Endothelial cell of umbilical vein (primary cell): ENCODE measurements around the gene B4GALT7. TPM values are rescaled to one million over a fixed set of nuclear protein-coding genes. Genes with fewer than 3 reads are reported as not detected.

ENCODE experiments used
- BruUV-seq: library from RNA; stranded (reverse); fragments of 400-500 nt; replicated peaks from 2 replicates; lab custom pipeline; 2021; lab: Mats Ljungman, UMichigan
- CTCF ChIA-PET: fragments of 300-600, 350-600 bp; sonication (Branson Sonifier 250); formaldehyde crosslinking; loops from one replicate; lab custom pipeline; 2021; ENCODE audit warnings: antibody characterized with exemption, inconsistent platforms; lab: Charles Lee
- POLR2A ChIA-PET: fragments of 300-600, 350-600 bp; sonication (Branson Sonifier 250); formaldehyde crosslinking; loops from one replicate; lab custom pipeline; 2021; ENCODE audit warnings: antibody characterized with exemption, inconsistent platforms; lab: Charles Lee
- DNase-seq: peaks from one replicate; pipeline ENCODE4 v3.0.0-alpha.2; 2011; ENCODE audit warnings: low read depth, low spot score
- FAIRE-seq: peaks from 2 replicates; lab custom pipeline; 2011; peaks lifted over from hg19 to GRCh38; lab: Jason Lieb, UNC
- H2AFZ ChIP-seq: 2 replicates; pipeline ENCODE4 v1.6.0; 2012; ENCODE audit warnings: low read depth, low read length, control low read depth, inconsistent platforms
- H3K27ac ChIP-seq: 2 replicates; pipeline ENCODE4 v1.5.1; 2011; ENCODE audit warnings: low read depth, mild to moderate bottlenecking, control low read depth, low read length, moderate library complexity; ENCODE audit not compliant: insufficient read depth
- H3K27me3 ChIP-seq, 2 experiments: 2 replicates each; pipeline versions ENCODE4 v1.6.0 to v1.6.1; 2011; ENCODE audit warnings: low read length in 2 of 2, mixed read lengths in 1 of 2; ENCODE audit not compliant: control insufficient read depth in 2 of 2, insufficient read depth in 2 of 2
- H3K36me3 ChIP-seq, 2 experiments: 2 replicates in 1 of 2; 3 replicates in 1 of 2; pipeline ENCODE4 v1.5.1; 2011; ENCODE audit warnings: low read length in 2 of 2, mild to moderate bottlenecking in 1 of 2, moderate library complexity in 1 of 2; ENCODE audit not compliant: control insufficient read depth in 2 of 2, insufficient read depth in 2 of 2; ENCODE audit errors: extremely low read depth in 1 of 2
- H3K4me1 ChIP-seq: 3 replicates; pipeline ENCODE4 v1.5.1; 2011; ENCODE audit warnings: mild to moderate bottlenecking, low read length; ENCODE audit not compliant: control insufficient read depth, insufficient read depth; ENCODE audit errors: extremely low read depth
- H3K4me2 ChIP-seq: 2 replicates; pipeline ENCODE4 v1.6.1; 2011; ENCODE audit warnings: low read length, control low read depth, mixed read lengths; ENCODE audit not compliant: insufficient read depth
- H3K4me3 ChIP-seq, 3 experiments: fragments of 200-600 bp in 1 of 3; sonication (generic), shearing (Covaris generic) in 1 of 3; replicated peaks in 1 of 3; 2 replicates each; pipeline ENCODE4 v1.5.1; 2011 to 2016; ENCODE audit warnings: control low read depth in 3 of 3, low read length in 3 of 3, mild to moderate bottlenecking in 2 of 3, inconsistent platforms in 1 of 3, low read depth in 1 of 3, moderate library complexity in 1 of 3; ENCODE audit not compliant: insufficient read depth in 1 of 3
- H3K79me2 ChIP-seq: 2 replicates; pipeline ENCODE4 v1.6.0; 2012; ENCODE audit warnings: low read length, inconsistent platforms; ENCODE audit not compliant: control insufficient read depth, insufficient read depth
- H3K9ac ChIP-seq: replicated peaks from 2 replicates; pipeline ENCODE3; 2011; ENCODE audit warnings: low read length, control low read depth; ENCODE audit not compliant: insufficient read depth; ENCODE audit errors: extremely low read depth
- H3K9me1 ChIP-seq: replicated peaks from 3 replicates; pipeline ENCODE4 v1.6.0; 2011; ENCODE audit warnings: mild to moderate bottlenecking, low read length; ENCODE audit not compliant: control insufficient read depth, insufficient read depth; ENCODE audit errors: extremely low read depth
- H3K9me3 ChIP-seq: replicated peaks from 2 replicates; pipeline ENCODE4 v1.5.1; 2012; ENCODE audit warnings: low read length, inconsistent platforms; ENCODE audit not compliant: control insufficient read depth, insufficient read depth
- H4K20me1 ChIP-seq: replicated peaks from 2 replicates; pipeline ENCODE3; 2011; ENCODE audit warnings: mild to moderate bottlenecking, low read length; ENCODE audit not compliant: control insufficient read depth, insufficient read depth; ENCODE audit errors: extremely low read depth
- EZH2 ChIP-seq: IDR thresholded peaks from 2 replicates; pipeline ENCODE4 v1.6.1; 2012; ENCODE audit warnings: borderline replicate concordance, low read depth, mild to moderate bottlenecking, moderate library complexity, low read length, inconsistent platforms; ENCODE audit not compliant: severe bottlenecking
- FOS ChIP-seq: IDR thresholded peaks from 2 replicates; pipeline ENCODE4 v1.6.1; 2011; ENCODE audit warnings: mild to moderate bottlenecking, low read length, moderate library complexity, borderline replicate concordance; ENCODE audit not compliant: insufficient read depth
- GATA2 ChIP-seq: IDR thresholded peaks from 2 replicates; pipeline ENCODE4 v1.7.0; 2011; ENCODE audit warnings: low read depth, mild to moderate bottlenecking, moderate library complexity, mixed read lengths, low read length; ENCODE audit not compliant: insufficient read length, insufficient read depth
- JUN ChIP-seq: IDR thresholded peaks from 2 replicates; pipeline ENCODE4 v1.6.1; 2011; ENCODE audit warnings: borderline replicate concordance, low read depth; ENCODE audit not compliant: insufficient read length, insufficient read depth
- MYC ChIP-seq: IDR thresholded peaks from one replicate; pipeline ENCODE4 v1.6.1; 2011; ENCODE audit warnings: mild to moderate bottlenecking, low read depth, low read length
- POLR2A ChIP-seq: IDR thresholded peaks from 2 replicates; pipeline ENCODE4 v1.6.1; 2012; ENCODE audit warnings: low read depth, mild to moderate bottlenecking, control low read depth, low read length
- POLR2AphosphoS5 ChIP-seq: IDR thresholded peaks from 2 replicates; pipeline ENCODE4 v1.6.1; 2012; ENCODE audit warnings: low read depth, mild to moderate bottlenecking, control low read depth, low read length, moderate library complexity; ENCODE audit not compliant: insufficient read depth
- dilution Hi-C: fragments of 300-500 bp; cut with MboI; formaldehyde crosslinking; loops from one replicate; pipeline ENCODE4 v1.15.0; 2019; ENCODE audit warnings: low sequenced_read_pairs; ENCODE audit not compliant: extremely low pct_ligation_motif_present
- intact Hi-C: fragments of 100-400 bp; cut with micrococcal nuclease; formaldehyde crosslinking; loops from one replicate; pipeline ENCODE4 v1.10.0; 2022
- polyA plus RNA-seq, 4 experiments: library from polyadenylated mRNA; depleted of rRNA in 3 of 4; stranded (reverse) in 3 of 4; unstranded in 1 of 4; fragments of >200 nt; gene quantifications; 2 replicates each; pipeline versions ENCODE4 v1.2.1 to v1.2.3, GENCODE V29; 2011 to 2012; ENCODE audit warnings: missing spikeins in 1 of 4
- total RNA-seq: library from RNA; stranded (reverse); gene quantifications from 2 replicates; pipeline ENCODE4 v1.2.3, GENCODE V29; 2021
- TF ChIP-seq, protein P1 (sequence below), 2 donors: IDR thresholded peaks; 1 replicate in 1 of 2; 2 replicates in 1 of 2; pipeline ENCODE4 v1.5.1; 2011; ENCODE audit warnings: low read length in 2 of 2, mild to moderate bottlenecking in 2 of 2, moderate library complexity in 2 of 2, control low read depth in 1 of 2, inconsistent platforms in 1 of 2, low read depth in 1 of 2; ENCODE audit not compliant: insufficient read depth in 1 of 2; ENCODE audit errors: extremely low read depth in 1 of 2
- TF ChIP-seq, protein P2 (sequence below): IDR thresholded peaks from 2 replicates; pipeline ENCODE4 v1.6.1; 2011; ENCODE audit not compliant: insufficient read depth, insufficient read length

The B4GALT7 gene
- total and polyA plus RNA-seq, 2 donors (not counting 3 experiments of a cell fraction or from before 2014, with no cell fraction given) = 35.1 to 78.9 TPM

DNA sequence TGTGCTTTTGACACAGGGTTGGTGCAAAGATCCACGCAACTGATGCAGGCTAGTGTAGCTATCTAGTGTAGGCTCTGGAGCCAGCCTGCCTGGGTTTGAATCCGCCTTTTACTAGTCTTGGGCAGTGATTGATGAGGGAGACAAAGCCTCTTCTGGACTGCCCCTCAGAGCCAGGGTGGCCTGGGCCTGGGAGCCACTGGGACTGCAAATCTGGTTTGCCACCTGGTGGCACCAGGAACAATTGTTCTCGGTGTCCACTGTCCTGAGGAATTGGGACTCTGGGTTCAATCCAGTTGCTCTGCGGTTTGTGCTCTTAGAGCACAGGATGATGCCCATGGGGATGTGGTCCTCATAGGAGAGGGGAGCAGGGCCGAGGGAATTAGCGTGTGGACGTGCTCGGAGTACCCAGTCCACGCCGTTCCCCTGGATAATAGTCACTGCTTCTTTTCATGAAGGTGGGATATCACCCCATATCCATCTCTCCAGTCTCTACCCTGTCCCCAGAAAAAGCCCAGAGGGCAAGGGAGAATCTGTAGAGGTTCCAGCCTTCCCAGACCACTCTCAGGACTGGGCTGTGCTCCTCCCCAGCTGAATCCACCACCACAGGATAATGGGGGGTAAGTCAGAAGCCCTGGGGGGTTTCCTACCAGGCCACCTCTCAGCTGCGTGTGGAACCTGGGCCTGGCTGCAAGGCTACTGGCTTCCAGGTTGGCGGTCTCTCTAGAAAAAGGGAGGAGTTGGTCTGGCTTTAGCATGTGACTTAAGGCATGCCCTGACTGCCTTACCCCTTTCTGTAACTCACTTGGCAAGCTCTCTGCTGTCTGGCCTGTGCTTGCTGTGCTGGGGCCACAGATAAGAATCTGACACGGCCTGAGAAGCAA, 1.9 kb downstream of the B4GALT7 start:
- FAIRE-seq (no peak), DNase-seq (no peak)
- Histone ChIP-seq H3K4me1 (peaks cover 14% of the 10 kb centered on the region), H3K36me3 (peaks cover 0 to 3% of the 10 kb centered on the region in 2 experiments), H4K20me1 (no peaks in the 10 kb centered on the region), H3K27me3 (no peaks in the 10 kb centered on the region), H3K9me3 (no peaks in the 10 kb centered on the region), H3K9ac (no peak overlapping the region), H3K27ac (no peak overlapping the region), H3K79me2 (peaks cover 5% of the 10 kb centered on the region), H3K4me2 (no peak overlapping the region), H3K4me3 (no peak overlapping the region), H3K9me1 (no peaks in the 10 kb centered on the region), H2AFZ (no peak overlapping the region)
- ChIA-PET POLR2A (no interaction called here), CTCF (no interaction called here)
- dilution Hi-C loops = no loop called here
- intact Hi-C loops = loop anchor here (2.0 kb wide), 2 partner anchors 41 to 551 kb away; partner anchors contain the start of gene NHP2
- no TSS peak for BruUV-seq
- TF ChIP-seq JUN (no peak), POLR2A (no peak), MYC (no peak), EZH2 (no peak), GATA2 (no peak), POLR2AphosphoS5 (no peak), FOS (no peak)
- TF ChIP-seq, protein P1, sequence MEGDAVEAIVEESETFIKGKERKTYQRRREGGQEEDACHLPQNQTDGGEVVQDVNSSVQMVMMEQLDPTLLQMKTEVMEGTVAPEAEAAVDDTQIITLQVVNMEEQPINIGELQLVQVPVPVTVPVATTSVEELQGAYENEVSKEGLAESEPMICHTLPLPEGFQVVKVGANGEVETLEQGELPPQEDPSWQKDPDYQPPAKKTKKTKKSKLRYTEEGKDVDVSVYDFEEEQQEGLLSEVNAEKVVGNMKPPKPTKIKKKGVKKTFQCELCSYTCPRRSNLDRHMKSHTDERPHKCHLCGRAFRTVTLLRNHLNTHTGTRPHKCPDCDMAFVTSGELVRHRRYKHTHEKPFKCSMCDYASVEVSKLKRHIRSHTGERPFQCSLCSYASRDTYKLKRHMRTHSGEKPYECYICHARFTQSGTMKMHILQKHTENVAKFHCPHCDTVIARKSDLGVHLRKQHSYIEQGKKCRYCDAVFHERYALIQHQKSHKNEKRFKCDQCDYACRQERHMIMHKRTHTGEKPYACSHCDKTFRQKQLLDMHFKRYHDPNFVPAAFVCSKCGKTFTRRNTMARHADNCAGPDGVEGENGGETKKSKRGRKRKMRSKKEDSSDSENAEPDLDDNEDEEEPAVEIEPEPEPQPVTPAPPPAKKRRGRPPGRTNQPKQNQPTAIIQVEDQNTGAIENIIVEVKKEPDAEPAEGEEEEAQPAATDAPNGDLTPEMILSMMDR (IDR thresholded peaks at IDR 0.05; ENCODE audit: extremely low read depth in 1 of 2, insufficient read depth in 1 of 2, low read depth in 1 of 2, low read length in 2 of 2) = no peak
- TF ChIP-seq, protein P2, sequence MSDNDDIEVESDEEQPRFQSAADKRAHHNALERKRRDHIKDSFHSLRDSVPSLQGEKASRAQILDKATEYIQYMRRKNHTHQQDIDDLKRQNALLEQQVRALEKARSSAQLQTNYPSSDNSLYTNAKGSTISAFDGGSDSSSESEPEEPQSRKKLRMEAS = no peak
